Measurements from ENCODE around the gene CALN1.

GRCh38 chr7:72429316-72429715 lies 17.2 kb upstream of the CALN1 start:
- TF ChIP-seq CTCF (IDR thresholded peaks at IDR 0.05) (no peak), POLR2A (IDR thresholded peaks at IDR 0.05) (no peak)
